Body of pancreas (tissue), 4 donors: ENCODE measurements around the gene PPP1CA.

Source experiments
- CTCF ChIP-seq, 7 experiments: fragments of 450-650 bp in 4 of 7; fragments of 200-600 bp in 3 of 7; sonication (generic) in 3 of 7; IDR thresholded peaks; one replicate each; pipeline ENCODE4 v1.5.1; 2016 to 2019; ENCODE audit warnings: antibody characterized with exemption in 7 of 7
- POLR2A ChIP-seq, 3 donors: fragments of 450-650 bp; IDR thresholded peaks; one replicate each; pipeline ENCODE4 v1.6.1; 2016; ENCODE audit warnings: antibody characterized with exemption in 3 of 3, mild to moderate bottlenecking in 2 of 3

GRCh38 chr11:67439321-67440228 is 37.9 kb upstream of the PPP1CA start:
- peak in 1 of 7 experiments; percentile 9 for TF ChIP-seq CTCF (IDR thresholded peaks at IDR 0.05)
- TF ChIP-seq POLR2A (IDR thresholded peaks at IDR 0.05), result no peak
